Activated CD8-positive, alpha-beta memory T cell treated with anti-CD3 and anti-CD28 coated beads for 4 hours (primary cell): ENCODE data around the gene FEZF2.

ENCODE experiments used
- DNase-seq, 2 donors: peaks; one replicate each; pipeline ENCODE4 v3.0.0-alpha.2; 2020; ENCODE audit warnings: low read depth in 2 of 2

FEZF2 gene

GRCh38 chr3:62373714-62374333 is 474 bp upstream of the FEZF2 start:
- DNase-seq = no peak

- DNase-seq = no peak
These were observed 719 bp downstream of the FEZF2 start for GRCh38 chr3:62372621-62373041.

- DNase-seq = no peak
These were observed 1.4 kb downstream of the FEZF2 start for GRCh38 chr3:62371720-62372591.

GRCh38 chr3:62370858-62371719 is 2.3 kb downstream of the FEZF2 start:
- no peak for DNase-seq

- no peak for DNase-seq
These were observed 3.1 kb downstream of the FEZF2 start for GRCh38 chr3:62370112-62370857.

GRCh38 chr3:62369476-62369743 is 3.9 kb downstream of the FEZF2 start:
- DNase-seq = no peak

GRCh38 chr3:62368705-62369475 is 4.5 kb downstream of the FEZF2 start:
- no peak for DNase-seq

GRCh38 chr3:62368290-62368704 is 5.1 kb downstream of the FEZF2 start:
- DNase-seq = no peak

- DNase-seq = no peak
These were observed 5.6 kb downstream of the FEZF2 start for GRCh38 chr3:62367763-62368195.

GRCh38 chr3:62366126-62366484 is 7.2 kb downstream of the FEZF2 start:
- DNase-seq = no peak

GRCh38 chr3:62365391-62366125 is 7.8 kb downstream of the FEZF2 start:
- no peak for DNase-seq

GRCh38 chr3:62364191-62364590 is 9.2 kb downstream of the FEZF2 start:
- no peak for DNase-seq

GRCh38 chr3:62363275-62363674 is 10.1 kb downstream of the FEZF2 start:
- no peak for DNase-seq

- DNase-seq = no peak
These were observed 11.5 kb downstream of the FEZF2 start for GRCh38 chr3:62361824-62362223.

GRCh38 chr3:62361261-62361660 is 12.1 kb downstream of the FEZF2 start:
- DNase-seq = no peak

GRCh38 chr3:62359531-62359930 is 13.8 kb downstream of the FEZF2 start:
- DNase-seq = no peak

GRCh38 chr3:62356356-62356755 is 17.0 kb downstream of the FEZF2 start:
- no peak for DNase-seq

- DNase-seq = no peak
These were observed 17.6 kb downstream of the FEZF2 start for GRCh38 chr3:62355703-62356102.

- no peak for DNase-seq
These were observed 29.6 kb downstream of the FEZF2 start for GRCh38 chr3:62343755-62344154.

- DNase-seq = no peak
These were observed 38.2 kb downstream of the FEZF2 start for GRCh38 chr3:62335196-62335595.
